NT2/D1 (cell line): ENCODE data around the gene MYO3B.

ENCODE experiments used
- DNase-seq: peaks from one replicate; pipeline ENCODE4 v3.0.0-alpha.2; 2011; ENCODE audit warnings: low read depth, low spot score
- H3K27me3 ChIP-seq: 2 replicates; pipeline ENCODE4 v1.6.0; 2011; ENCODE audit warnings: mild to moderate bottlenecking; ENCODE audit not compliant: insufficient read length, insufficient read depth
- H3K36me3 ChIP-seq: 2 replicates; pipeline ENCODE4 v1.6.1; 2011; ENCODE audit warnings: mild to moderate bottlenecking, low read length, mixed read lengths; ENCODE audit not compliant: insufficient read depth, insufficient read length
- H3K4me1 ChIP-seq: 2 replicates; pipeline ENCODE4 v1.5.1; 2011; ENCODE audit not compliant: insufficient read depth, insufficient read length
- H3K4me3 ChIP-seq: 2 replicates; pipeline ENCODE4 v1.5.1; 2011; ENCODE audit warnings: low read depth; ENCODE audit not compliant: insufficient read length
- H3K9ac ChIP-seq: 2 replicates; pipeline ENCODE4 v1.6.0; 2011; ENCODE audit warnings: low read depth; ENCODE audit not compliant: insufficient read length
- H3K9me3 ChIP-seq: 2 replicates; pipeline ENCODE4 v1.5.1; 2011; ENCODE audit warnings: mild to moderate bottlenecking, low read length; ENCODE audit not compliant: insufficient read depth
- SUZ12 ChIP-seq: IDR thresholded peaks from 2 replicates; pipeline ENCODE4 v1.6.1; 2011; ENCODE audit not compliant: insufficient read length, insufficient read depth; ENCODE audit errors: extremely low read depth
- YY1 ChIP-seq: IDR thresholded peaks from 2 replicates; pipeline ENCODE4 v1.6.1; 2011; ENCODE audit not compliant: insufficient read length, insufficient read depth
- ZNF274 ChIP-seq: IDR thresholded peaks from 2 replicates; pipeline ENCODE4 v1.6.1; 2011; ENCODE audit warnings: mild to moderate bottlenecking, low read depth, low read length

The MYO3B gene

DNA sequence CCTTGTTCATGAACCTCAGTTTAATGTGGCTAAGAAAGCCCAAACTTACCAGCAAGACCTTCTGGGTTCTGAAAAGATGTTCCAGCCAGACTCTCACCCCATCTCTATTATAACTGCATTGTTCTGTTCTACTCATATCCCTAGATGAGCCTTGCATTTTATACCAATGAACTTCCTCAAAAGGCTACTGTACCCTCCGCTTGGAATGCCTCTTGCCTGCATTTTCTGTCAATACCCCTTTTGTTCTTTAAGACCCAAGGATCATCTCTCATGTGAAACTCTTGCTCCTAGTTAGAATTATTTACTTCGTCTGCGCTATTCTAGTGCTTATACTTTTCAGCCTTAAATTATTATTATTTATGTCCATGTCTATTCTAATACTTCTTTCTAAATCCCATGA lies 181.5 kb downstream of the MYO3B start:
- no peak for DNase-seq
- TF ChIP-seq ZNF274, result no peak
- TF ChIP-seq SUZ12, result no peak
- no peak for TF ChIP-seq YY1
- no peaks in the 10 kb centered on the region for H3K27me3 ChIP-seq

DNA sequence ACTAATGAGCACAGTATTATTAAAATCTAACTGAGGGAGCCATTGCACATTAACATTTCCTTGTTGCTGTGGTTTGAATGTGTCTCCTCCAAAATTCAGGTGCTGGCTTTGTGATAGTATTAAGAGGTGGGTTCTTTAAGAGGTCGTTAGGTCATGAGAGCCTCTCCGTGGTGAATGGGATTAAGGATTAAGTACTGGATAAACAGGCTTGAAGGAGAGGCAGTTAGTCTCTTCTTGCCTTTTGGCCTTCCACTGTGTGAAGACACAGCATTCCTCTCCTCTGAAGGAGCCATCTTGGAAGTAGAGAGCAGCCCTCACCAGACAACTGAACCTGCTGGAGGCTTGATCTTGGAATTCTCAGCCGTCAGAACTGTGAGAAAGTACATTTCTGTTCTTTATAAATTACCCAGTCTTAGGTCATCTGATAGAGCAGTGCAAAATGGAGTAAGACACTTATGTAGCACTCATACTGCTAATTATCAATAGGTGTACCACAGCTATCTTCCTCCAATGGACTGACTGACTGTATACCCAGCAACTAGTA lies 182.7 kb downstream of the MYO3B start:
- TF ChIP-seq YY1 (no peak), ZNF274 (no peak), SUZ12 (no peak)
- Histone ChIP-seq H3K27me3 (no peaks in the 10 kb centered on the region), H3K4me1 (no peaks in the 10 kb centered on the region)

More for the DNA sequence above, 181.5 kb downstream of the MYO3B start:
- H3K9me3 ChIP-seq, result no peaks in the 10 kb centered on the region
- H3K9ac ChIP-seq, result no peak overlapping the region
- no peaks in the 10 kb centered on the region for H3K4me1 ChIP-seq
- H3K4me3 ChIP-seq, result no peak overlapping the region
- H3K36me3 ChIP-seq, result no peaks in the 10 kb centered on the region

DNA sequence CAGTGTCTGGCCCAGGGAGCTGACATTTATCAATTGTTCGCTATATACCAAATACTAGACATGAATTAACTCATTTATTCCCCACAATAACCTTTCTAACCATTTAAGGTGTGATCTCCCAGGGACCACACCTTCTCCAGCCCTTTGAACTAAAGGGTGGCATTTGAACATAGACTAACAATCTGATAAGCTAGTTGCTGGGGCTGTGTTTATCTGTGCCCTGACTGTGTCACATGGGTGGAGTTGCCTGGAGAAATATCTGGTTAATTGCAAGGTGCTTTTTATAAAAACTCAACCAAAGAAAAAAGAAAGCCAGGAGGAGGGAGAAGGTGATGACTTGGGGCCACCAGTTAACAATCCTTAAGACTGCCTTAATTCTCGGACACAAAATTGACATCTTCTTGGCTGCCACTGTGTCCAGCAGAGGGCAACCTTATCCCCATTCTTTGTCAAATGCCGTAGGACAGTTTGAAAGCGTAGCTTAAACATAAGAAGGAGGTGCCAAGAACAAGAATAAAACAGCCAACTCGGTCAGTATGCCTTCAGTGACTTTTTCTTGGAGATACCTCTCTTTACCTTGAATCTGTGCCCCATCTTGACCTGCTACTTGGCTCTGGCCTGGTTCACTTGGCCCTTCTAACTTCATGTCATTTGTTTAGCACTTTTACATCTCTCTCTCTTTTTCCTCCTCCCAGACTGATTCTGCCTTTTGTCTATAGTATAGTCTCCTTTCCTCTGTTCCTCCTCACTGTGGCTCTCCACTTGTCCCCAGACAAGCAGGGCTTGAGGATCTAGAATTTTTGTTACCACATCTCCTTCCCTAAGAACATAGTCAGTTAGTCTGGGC lies 183.4 kb downstream of the MYO3B start:
- Histone ChIP-seq H3K9me3 (no peaks in the 10 kb centered on the region), H3K9ac (no peak overlapping the region), H3K4me3 (no peak overlapping the region), H3K4me1 (no peaks in the 10 kb centered on the region), H3K27me3 (no peaks in the 10 kb centered on the region), H3K36me3 (no peaks in the 10 kb centered on the region)
- no peak for TF ChIP-seq SUZ12
- no peak for TF ChIP-seq ZNF274
- no peak for TF ChIP-seq YY1
- peak; percentile 70 for DNase-seq

More for the DNA sequence above, 182.7 kb downstream of the MYO3B start:
- DNase-seq, result peak; percentile 40
- Histone ChIP-seq H3K9me3 (no peaks in the 10 kb centered on the region), H3K9ac (no peak overlapping the region), H3K36me3 (no peaks in the 10 kb centered on the region), H3K4me3 (no peak overlapping the region)

DNA sequence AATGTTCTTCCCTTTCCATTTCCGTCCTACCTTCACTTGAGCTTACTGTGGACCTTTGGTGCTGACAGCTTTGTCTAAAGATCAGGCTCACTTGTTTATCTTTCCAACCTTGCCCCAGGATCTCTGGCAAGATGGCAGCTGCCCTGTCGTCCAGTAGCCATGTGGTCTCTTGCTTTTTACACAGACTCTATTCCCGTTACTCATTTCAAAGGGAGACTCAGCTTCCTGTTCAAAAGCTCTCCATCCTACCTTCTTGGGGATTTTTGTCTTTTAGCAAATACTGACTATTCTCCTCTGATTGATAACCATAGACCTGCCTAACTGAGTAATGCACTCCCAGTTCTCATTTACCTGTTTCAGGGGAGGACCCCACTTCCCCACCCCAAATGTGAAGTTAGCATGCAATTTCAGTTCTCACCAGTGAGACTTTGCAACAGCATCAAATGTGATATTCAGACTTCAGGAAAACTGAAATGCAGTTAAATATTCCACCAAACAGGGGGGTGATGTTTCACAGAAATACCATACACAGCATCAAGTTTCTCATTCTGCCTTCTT lies 184.4 kb downstream of the MYO3B start:
- Histone ChIP-seq H3K9ac (no peak overlapping the region), H3K36me3 (no peaks in the 10 kb centered on the region), H3K27me3 (no peaks in the 10 kb centered on the region), H3K4me3 (no peak overlapping the region), H3K9me3 (no peaks in the 10 kb centered on the region), H3K4me1 (no peaks in the 10 kb centered on the region)
- DNase-seq, result no peak
- TF ChIP-seq ZNF274 (no peak), SUZ12 (no peak), YY1 (no peak)

DNA sequence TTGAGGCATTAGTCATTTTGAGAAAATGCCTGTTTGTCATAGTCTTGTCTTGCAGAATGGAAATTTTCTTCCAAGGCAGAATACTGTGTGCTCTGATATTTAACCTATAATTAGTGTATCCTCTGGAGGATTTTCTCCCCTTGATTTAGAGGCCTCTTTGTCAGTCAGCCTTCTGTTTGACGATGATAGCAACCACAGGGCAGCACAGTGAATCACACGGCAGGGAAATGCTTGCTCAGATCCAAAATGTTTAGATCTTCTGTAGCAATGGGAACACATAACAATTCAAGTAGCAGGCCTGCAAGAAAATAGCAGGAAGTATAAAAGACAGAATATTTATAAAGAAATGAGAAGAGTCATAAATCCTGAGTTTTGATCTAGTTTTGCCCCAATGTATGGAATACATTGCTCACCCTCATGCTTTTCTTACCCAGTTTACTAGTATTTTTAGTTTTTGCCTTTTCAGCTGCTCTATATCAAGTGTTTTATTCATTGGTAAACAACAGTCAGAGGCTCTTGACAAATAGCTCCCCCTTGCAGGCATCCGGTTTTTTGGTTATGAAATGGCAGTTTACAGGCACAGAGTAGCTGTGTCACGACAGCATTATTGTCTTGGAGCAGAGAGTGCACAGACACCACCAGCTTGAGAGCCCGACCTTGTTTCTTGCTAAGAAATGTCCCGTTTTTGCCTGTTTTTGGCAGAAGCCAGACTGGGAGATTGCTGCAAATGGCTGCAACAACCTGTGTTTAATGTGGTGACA lies 185.1 kb downstream of the MYO3B start:
- no peaks in the 10 kb centered on the region for H3K4me1 ChIP-seq
- H3K27me3 ChIP-seq, result no peaks in the 10 kb centered on the region
- no peak overlapping the region for H3K4me3 ChIP-seq
- TF ChIP-seq SUZ12 (no peak), ZNF274 (no peak), YY1 (no peak)
- H3K9me3 ChIP-seq, result no peaks in the 10 kb centered on the region
- no peaks in the 10 kb centered on the region for H3K36me3 ChIP-seq
- H3K9ac ChIP-seq, result no peak overlapping the region
- DNase-seq, result no peak

DNA sequence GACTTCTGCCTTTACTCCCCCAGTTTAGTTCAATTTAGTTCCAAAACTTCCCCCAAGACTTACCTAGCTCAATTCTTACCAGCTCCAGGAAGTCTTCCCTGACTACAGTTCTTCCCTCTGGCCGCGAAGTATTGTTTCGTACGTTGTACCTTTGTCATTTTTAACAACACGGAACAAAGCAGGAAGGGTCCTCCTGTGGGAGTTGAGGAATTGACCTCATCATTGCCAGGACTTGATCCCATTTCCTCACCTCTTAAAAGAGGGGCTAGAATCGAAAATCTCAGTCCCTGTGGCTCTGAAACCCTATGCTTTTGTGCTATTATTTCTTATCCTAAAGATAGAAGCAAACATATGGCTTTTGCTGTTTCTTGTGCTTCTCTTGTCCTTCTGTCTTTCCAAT lies 187.1 kb downstream of the MYO3B start:
- Histone ChIP-seq H3K27me3 (no peaks in the 10 kb centered on the region), H3K9ac (no peak overlapping the region), H3K4me1 (no peaks in the 10 kb centered on the region), H3K36me3 (no peaks in the 10 kb centered on the region), H3K4me3 (no peak overlapping the region), H3K9me3 (no peaks in the 10 kb centered on the region)
- no peak for TF ChIP-seq SUZ12
- no peak for TF ChIP-seq ZNF274
- no peak for TF ChIP-seq YY1
- no peak for DNase-seq
